IMR-90 (cell line): ENCODE results near the gene FOXP4.

Experiments
- CEBPB ChIP-seq: IDR thresholded peaks from 2 replicates; pipeline ENCODE4 v1.6.1; 2012; ENCODE audit warnings: low read depth, low read length, improper control_type of control experiment
- CHD1 ChIP-seq: IDR thresholded peaks from 2 replicates; pipeline ENCODE4 v1.6.1; 2012; ENCODE audit warnings: low read depth, low read length, improper control_type of control experiment
- CTCF ChIP-seq: conservative IDR thresholded peaks from 2 replicates; pipeline ENCODE4 v1.5.1; 2012; ENCODE audit warnings: mild to moderate bottlenecking, low read depth, low read length, improper control_type of control experiment
- ELK1 ChIP-seq: fragments of 150-350 bp; IDR thresholded peaks from 2 replicates; pipeline ENCODE4 v1.6.1; 2016; ENCODE audit warnings: low read depth, mild to moderate bottlenecking, low read length, moderate library complexity, borderline replicate concordance
- FOS ChIP-seq: fragments of 150-350 bp; IDR thresholded peaks from 2 replicates; pipeline ENCODE4 v1.6.1; 2016; ENCODE audit warnings: low read depth, low read length
- MAFK ChIP-seq: IDR thresholded peaks from 2 replicates; pipeline ENCODE4 v1.6.1; 2012; ENCODE audit warnings: low read depth, low read length, improper control_type of control experiment
- MAZ ChIP-seq: IDR thresholded peaks from 2 replicates; pipeline ENCODE4 v1.6.1; 2012; ENCODE audit warnings: low read depth, mild to moderate bottlenecking, low read length, improper control_type of control experiment, moderate library complexity, borderline replicate concordance
- MXI1 ChIP-seq: IDR thresholded peaks from 2 replicates; pipeline ENCODE4 v1.6.1; 2012; ENCODE audit warnings: low read depth, mild to moderate bottlenecking, low read length, moderate library complexity, borderline replicate concordance
- NFE2L2 ChIP-seq: fragments of 150-350 bp; IDR thresholded peaks from 2 replicates; pipeline ENCODE4 v1.6.1; 2016; ENCODE audit warnings: low read depth, mild to moderate bottlenecking, low read length
- POLR2A ChIP-seq: IDR thresholded peaks from 2 replicates; pipeline ENCODE4 v1.6.1; 2012; ENCODE audit warnings: mild to moderate bottlenecking, low read depth, low read length
- RAD21 ChIP-seq: IDR thresholded peaks from 2 replicates; pipeline ENCODE4 v1.6.1; 2012; ENCODE audit warnings: low read length, improper control_type of control experiment
- RCOR1 ChIP-seq: IDR thresholded peaks from 2 replicates; pipeline ENCODE4 v1.6.1; 2012; ENCODE audit warnings: mild to moderate bottlenecking, low read length, improper control_type of control experiment; ENCODE audit not compliant: insufficient replicate concordance
- USF2 ChIP-seq: fragments of 150-350 bp; IDR thresholded peaks from 2 replicates; pipeline ENCODE4 v1.6.1; 2017; ENCODE audit warnings: mild to moderate bottlenecking, antibody characterized with exemption, low read length, low read depth

GRCh38 chr6:41531016-41531415 is 15.2 kb upstream of the FOXP4 start:
- TF ChIP-seq POLR2A (no peak), CTCF (no peak), MAZ (no peak), USF2 (no peak), FOS (no peak), MXI1 (no peak), MAFK (no peak), ELK1 (no peak), CEBPB (no peak), RAD21 (no peak), CHD1 (no peak), RCOR1 (no peak), NFE2L2 (no peak)
